Muscle of back (tissue), 11 donors: Measurements from ENCODE around the gene CFAP47. TPM values are rescaled to one million over a fixed set of nuclear protein-coding genes. Genes with fewer than 3 reads are reported as not detected.

ENCODE experiments used
- DNase-seq, 3 donors: peaks; one replicate each; pipeline versions ENCODE4 v3.0.0 to v3.0.0-alpha.2; 2013
- polyA plus RNA-seq, 10 donors: library from polyadenylated mRNA; unstranded; fragments of 120-200 nt; gene quantifications; one replicate each; pipeline ENCODE4 v1.2.1, GENCODE V29; 2013; ENCODE audit not compliant: insufficient read length in 10 of 10

CFAP47 gene
- polyA plus RNA-seq, 10 donors: 0.04 to 0.07 TPM; not detected in 8

GRCh38 chrX:36241397-36241796 is 321.9 kb downstream of the CFAP47 start:
- DNase-seq: no peak

- DNase-seq: no peak
These were observed 346.6 kb downstream of the CFAP47 start for GRCh38 chrX:36266155-36266554.

GRCh38 chrX:36310136-36310535 is 390.6 kb downstream of the CFAP47 start:
- DNase-seq: no peak

GRCh38 chrX:36314303-36314702 is 394.8 kb downstream of the CFAP47 start:
- no peak for DNase-seq

GRCh38 chrX:36334572-36334971 is 415.0 kb downstream of the CFAP47 start:
- DNase-seq: no peak

GRCh38 chrX:36336751-36337150 is 417.2 kb downstream of the CFAP47 start:
- DNase-seq: no peak

GRCh38 chrX:36344301-36344700 is 424.8 kb downstream of the CFAP47 start:
- no peak for DNase-seq

GRCh38 chrX:36348509-36348908 is 429.0 kb downstream of the CFAP47 start:
- DNase-seq: peak in 1 of 3 donors; percentile 4

GRCh38 chrX:36357855-36358254 is 438.3 kb downstream of the CFAP47 start:
- no peak for DNase-seq

GRCh38 chrX:36364262-36364661 is 444.7 kb downstream of the CFAP47 start:
- DNase-seq: no peak

- no peak for DNase-seq
These were observed 464.0 kb downstream of the CFAP47 start for GRCh38 chrX:36383495-36383894.

- DNase-seq: no peak
These were observed 469.4 kb downstream of the CFAP47 start for GRCh38 chrX:36388901-36389300.

- DNase-seq: no peak
These were observed 482.2 kb downstream of the CFAP47 start for GRCh38 chrX:36401774-36402173.

GRCh38 chrX:36407836-36408235 is 488.3 kb downstream of the CFAP47 start:
- peak; percentile 7 to 21 (median 8) for DNase-seq

GRCh38 chrX:36414056-36414455 is 494.5 kb downstream of the CFAP47 start:
- no peak for DNase-seq

GRCh38 chrX:36422368-36422767 is 502.8 kb downstream of the CFAP47 start:
- no peak for DNase-seq

GRCh38 chrX:36431819-36432218 is 512.3 kb downstream of the CFAP47 start:
- DNase-seq: peak in 2 of 3 donors; percentile 5 to 34

GRCh38 chrX:36434522-36434921 is 515.0 kb downstream of the CFAP47 start:
- DNase-seq: no peak

Other genes with a start within 250 kb of the CFAP47 start
- not detected for gene MAGEB16, start 121.4 kb upstream of the CFAP47 start, polyA plus RNA-seq